DMS114 treated with DMSO at 0.1 percent for 48 hours (cell line): ENCODE results near the gene AKT1S1.

Experiments used
- DNase-seq: peaks from one replicate; lab custom pipeline; 2025; ENCODE audit not compliant: unreplicated experiment; lab: John Stamatoyannopoulos, UW

AKT1S1 gene

DNA sequence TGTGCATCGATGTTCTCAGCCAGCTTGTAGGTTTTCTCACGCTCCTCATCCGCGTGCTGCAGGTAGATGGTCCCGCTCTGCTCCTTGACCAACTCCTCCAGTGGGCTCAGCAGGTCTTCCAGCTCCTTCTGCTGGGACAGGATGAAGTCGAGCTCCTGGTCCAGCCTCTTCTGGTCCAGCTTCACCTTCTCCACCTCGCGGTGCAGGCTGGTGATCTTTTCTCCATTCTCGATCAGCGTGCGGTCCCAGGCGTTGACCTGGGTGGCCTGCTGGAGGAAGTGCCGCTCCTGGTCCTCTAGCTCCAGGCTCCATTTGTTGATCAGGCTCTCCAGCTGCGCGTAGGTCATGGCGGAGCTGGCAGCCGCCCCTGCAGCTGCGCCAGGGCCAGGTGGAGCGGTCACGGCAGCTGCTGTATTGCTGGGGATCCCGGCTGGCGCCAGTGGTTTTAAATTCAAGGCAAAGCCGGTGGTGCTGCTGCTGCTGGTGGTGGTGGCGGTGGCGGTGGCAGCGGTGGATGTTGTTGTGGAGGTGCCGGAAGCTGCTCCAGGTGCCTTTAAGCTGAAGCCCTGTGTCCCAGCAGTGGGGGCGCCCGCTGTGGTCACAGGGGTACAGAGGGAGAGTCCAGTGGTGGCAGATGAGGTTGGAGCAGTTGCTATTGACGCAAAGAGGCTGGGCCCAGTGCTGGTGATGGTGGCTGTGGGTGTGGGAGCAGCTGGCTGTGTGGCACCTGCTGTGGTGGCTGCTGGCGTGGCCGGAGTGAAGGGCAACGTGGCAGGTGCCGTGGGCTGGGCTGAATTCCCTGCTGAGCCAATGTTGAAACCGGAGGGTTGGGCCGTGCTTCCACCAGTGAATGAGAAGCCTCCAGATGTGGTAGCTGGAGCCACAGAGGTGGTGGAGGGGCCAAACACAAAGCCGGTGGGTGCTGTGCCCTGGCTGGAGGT, 31.6 kb upstream of the AKT1S1 start:
- DNase-seq, result no peak

- no peak for DNase-seq
Measured at GRCh38 chr19:49907745-49908446, 30.7 kb upstream of the AKT1S1 start.

DNA sequence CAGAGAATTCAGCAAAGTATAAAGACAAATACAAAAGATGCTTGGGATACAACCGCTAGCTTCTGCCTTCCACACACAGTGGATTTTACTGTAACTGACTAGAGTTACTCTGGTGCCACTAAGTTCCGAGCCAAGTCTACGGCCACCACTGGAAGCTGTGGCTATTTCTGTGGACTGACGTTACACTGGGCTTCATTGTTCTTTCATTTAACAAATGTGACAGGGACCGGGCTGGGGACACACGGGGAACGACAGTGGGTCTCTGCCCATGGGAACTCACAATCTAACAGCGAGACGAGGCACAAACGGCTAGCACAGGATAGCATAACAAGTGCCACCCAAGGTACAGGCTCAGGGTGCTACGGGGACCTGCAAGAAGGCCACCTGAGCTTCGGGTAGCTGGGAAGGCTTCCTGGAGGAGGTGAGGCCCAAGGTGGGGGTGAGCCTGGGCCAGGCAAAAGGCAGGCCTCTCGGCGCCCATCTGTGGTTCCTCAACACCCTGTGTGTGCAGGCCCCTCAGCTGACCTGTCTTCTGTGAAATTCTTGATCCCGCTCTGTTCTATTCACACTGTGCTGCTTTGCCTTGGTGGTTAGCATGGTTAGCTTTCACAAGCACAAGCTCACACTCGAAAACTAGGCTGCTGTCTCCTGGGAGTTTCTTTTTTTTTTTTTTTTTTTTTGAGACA, 29.9 kb upstream of the AKT1S1 start:
- DNase-seq, result no peak

DNA sequence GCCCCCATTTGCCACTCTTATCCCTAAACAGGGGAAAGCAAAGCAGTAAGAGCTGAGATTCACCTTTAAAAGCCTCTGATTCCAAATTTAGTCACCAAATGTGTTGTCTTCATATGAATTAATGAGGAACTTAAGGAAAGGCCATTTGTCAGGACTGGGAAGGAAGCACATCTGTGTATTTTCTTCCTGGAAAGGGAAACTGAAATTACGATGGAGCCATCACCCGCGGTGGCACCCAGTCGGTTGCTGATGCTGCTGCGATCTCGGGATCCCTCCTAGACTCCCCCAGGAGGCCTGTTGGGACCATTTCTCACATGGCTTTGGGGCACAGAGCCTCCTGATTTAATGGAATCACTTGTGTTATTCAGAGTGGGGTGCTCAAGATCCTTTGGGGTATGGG, 27.0 kb upstream of the AKT1S1 start:
- no peak for DNase-seq

GRCh38 chr19:49896863-49897621, 19.9 kb upstream of the AKT1S1 start, which contains the start of gene IL4I1:
Gene IL4I1 (minus strand): TSS chr19:49896887. CDS start chr19:49896160, 727 bp downstream.
- DNase-seq, result no peak

GRCh38 chr19:49895566-49896297, 18.6 kb upstream of the AKT1S1 start:
- DNase-seq, result no peak

- DNase-seq, result no peak
Measured at GRCh38 chr19:49894879-49895565, 17.9 kb upstream of the AKT1S1 start.

DNA sequence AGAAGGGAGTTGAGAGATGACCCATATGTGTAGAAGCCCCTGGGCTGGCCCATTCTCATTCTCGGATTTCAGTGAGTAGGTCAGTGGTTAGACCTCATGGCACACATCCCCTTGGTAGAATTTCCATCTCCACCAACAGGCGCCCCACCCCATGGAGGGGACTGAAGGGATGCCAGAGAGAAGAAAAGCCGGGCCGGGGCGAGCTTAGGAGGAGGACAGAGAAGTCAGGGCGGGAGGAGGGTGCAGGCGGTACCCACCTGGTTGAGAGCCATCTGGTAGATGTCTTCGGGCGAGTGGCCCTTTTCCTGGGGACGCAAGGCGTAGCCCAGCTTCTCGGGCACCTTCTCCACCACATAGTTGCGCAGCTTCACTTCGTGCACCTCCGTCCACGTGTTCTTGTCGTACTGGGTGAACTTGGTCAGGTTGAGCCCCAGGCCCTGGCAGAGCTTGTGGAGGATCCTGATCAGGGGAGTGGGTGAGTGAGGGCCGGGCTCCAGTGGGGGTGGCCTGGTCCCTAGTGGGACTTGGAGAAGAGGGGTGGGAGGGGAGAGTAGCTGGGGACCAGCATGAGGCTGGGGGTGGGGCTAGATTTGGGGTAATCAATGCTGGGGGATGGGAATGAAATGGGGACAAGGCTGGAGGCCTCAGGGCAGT, 17.0 kb upstream of the AKT1S1 start:
- no peak for DNase-seq

DNA sequence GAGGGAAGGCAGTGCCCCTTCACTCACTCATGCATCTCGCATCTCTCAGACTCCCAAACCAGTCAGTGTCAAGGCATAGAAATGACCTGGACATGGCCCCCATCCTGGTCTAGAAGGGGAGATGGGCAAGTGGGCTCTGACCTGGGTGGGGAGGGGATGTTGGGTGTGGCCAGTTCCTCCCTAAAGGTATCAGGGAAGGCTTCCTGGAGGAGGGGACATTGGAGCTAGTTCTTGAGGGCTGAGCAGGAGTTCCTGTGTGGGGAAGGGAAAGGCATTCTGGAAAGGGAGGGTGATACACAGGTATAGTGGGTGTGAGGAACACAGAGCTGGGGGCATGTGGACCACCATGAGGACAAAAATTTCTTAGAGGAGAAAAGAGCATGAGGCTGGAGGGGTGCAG, 15.6 kb upstream of the AKT1S1 start:
- DNase-seq, result no peak

- no peak for DNase-seq
Measured at GRCh38 chr19:49891393-49891792, 14.2 kb upstream of the AKT1S1 start.

DNA sequence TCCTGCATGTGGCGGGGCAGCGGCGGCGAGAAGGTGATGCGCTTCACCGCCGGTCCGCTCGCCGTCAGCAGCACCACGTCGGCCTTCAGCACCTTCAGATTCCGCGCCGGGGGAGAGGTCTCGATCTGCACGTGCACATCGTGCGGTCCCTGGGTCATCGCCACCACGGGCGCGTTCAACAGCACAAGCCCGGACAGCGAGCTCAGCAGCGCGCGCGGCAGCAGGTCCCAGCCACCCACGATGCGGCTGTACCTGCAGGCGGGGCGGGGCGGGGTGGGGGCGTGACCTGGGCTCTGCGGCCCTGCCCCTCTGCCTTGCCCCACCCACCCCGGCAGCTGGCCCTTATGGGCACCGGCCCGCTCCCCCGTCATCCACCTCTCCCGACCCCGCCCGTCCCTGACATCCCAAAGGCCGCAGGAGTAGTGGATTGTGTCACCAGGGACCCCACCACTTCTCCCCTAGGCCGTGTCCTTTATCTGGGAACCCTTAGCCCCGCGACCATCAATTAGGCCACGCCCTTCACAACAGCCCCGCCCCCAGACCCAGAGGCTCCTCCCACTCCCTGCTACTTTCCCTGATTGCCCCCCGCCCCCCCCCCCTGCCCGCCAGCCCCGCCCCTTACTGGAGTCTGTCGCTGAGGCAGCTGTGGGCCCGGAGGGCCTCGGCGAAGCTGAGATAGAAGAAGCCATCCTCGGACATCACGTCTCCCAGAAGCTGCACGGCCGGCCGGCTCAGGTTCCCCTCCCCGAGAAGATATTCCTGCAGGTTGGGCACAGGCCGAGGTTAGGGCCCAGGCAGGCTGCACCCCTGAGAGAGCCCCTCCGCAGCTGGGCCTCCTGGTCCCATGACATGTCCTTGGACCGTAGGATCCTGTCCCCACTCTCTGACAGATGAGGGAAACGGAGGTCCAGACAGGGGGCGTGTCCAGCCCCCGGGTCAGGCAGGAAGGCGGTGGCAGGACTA, 13.5 kb upstream of the AKT1S1 start:
- DNase-seq, result no peak

DNA sequence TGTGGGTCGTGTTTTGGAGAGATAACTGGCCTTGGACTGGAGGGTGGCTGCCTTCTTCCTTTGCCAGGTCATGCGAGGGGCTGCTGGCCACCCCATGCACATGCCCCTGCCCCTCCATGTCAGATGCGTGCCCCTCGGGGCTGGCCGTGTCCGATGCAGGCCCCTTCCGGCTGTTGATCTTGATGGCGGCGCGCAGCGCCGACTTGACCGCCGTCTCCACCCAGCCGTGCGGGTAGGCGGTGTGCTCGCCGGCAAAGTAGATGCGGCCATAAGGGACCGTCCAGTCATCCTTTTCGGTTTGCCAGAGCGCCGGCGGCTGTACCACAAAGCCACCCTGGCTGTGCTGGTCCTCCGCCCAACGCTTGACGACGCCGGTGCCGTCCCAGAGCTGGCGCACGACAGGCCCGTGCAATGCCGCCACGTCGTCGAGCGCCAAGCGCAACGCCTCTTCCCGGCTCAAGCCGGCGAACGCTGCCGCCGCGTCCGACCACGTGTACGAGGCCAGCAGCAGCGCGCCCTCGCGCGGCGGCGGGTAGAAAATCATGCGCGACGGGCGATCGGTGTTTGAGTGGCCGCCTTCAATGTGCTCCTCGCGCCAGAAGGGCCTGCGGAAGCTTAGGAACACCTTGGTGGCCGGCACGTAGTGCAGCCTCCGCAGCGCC, 12.7 kb upstream of the AKT1S1 start:
- no peak for DNase-seq

DNA sequence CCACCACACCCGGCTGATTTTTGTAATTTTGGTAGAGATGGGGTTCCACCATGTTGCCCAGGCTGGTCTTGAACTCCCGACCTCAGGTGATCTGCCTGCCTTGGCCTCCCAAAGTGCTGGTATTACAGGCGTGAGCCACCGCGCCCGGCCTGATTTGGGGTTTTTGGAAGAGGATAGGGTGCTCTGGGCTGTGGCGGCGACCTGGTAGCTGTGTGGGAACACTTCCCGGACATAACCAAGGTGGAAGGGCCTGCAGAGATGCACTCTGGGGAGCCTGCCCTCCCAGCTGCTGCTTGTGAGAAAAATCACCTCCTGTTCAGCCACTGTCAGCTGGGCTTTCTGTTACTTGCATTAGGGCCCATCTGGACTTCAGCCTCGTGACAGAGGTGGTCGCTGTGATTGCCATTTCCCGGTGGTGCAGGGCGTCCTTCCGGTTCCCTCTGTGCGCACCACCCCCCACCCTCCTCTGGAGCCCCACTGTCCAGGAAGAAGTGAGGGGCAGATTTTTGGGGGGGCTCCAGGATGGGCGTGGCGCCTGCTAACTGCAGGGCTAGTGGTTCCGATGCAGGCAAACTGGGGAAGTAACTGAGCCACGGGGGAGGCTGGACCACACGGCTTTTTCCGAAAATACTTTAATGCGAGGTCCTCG, 12.0 kb upstream of the AKT1S1 start:
- no peak for DNase-seq

DNA sequence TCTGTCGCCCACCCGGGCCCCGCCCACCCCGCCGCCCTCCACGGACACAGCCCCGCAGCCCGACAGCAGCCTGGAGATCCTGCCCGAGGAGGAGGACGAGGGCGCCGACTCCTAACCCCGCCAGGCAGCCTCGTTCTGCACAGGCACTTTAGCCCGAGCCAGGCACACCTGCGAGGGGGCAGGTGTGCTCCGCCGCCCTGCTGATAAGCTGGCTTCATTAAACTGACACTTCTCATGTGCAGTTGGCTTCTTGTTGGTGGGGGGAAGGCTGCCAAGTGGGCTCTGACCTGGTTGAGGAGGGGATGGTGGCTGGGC, 11.3 kb upstream of the AKT1S1 start:
- no peak for DNase-seq

DNA sequence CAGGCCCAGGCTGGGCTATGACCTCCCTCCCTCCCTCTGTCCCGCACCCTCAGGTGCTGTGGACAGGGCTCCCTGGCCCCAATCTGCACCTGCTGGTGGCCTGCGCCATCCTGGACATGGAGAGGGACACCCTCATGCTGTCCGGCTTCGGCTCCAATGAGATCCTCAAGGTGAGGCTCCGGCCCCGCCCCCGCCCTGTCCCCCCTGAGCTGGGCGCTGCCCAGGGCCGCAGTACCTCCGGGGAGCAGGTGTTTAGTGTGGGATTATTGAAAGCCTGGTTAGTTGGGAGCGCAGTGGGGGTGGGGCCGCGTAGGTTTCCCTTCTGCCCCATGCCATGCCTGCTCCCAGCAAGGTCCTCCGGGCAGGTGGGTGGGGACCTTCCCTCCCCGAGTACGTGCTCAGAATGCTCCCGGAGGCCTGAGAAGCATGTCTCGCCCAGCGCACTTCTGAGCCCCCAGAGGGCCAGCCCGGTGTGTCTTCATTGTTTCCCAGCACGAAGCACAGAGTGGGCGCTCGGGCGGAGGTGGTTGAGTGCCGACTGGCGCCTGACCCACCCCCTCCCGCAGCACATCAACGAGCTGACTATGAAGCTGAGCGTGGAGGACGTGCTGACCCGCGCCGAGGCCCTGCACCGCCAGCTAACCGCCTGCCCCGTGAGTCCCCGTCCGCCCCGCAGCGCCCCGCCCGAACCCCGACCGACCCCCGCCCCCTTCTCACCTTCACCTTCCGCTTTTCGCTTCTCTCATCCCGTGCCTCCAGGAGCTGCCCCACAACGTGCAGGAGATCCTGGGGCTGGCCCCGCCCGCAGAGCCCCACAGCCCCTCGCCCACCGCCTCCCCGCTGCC, 10.7 kb upstream of the AKT1S1 start:
- DNase-seq, result no peak

GRCh38 chr19:49887037-49887664, 10.0 kb upstream of the AKT1S1 start:
- no peak for DNase-seq
